D721Med (cell line): ENCODE data around the gene SIMC1.

Source experiments
- DNase-seq: peaks from one replicate; pipeline ENCODE4 v3.0.0; 2011; ENCODE audit warnings: low spot score; ENCODE audit not compliant: insufficient read length
- FAIRE-seq: peaks from 2 replicates; lab custom pipeline; 2011; peaks lifted over from hg19 to GRCh38; lab: Jason Lieb, UNC
- TF ChIP-seq, protein P1 (sequence below): IDR thresholded peaks from 2 replicates; pipeline ENCODE4 v1.5.1; 2012; ENCODE audit warnings: mild to moderate bottlenecking, control low read depth; ENCODE audit not compliant: insufficient read depth; ENCODE audit errors: missing control alignments

Gene SIMC1

DNA sequence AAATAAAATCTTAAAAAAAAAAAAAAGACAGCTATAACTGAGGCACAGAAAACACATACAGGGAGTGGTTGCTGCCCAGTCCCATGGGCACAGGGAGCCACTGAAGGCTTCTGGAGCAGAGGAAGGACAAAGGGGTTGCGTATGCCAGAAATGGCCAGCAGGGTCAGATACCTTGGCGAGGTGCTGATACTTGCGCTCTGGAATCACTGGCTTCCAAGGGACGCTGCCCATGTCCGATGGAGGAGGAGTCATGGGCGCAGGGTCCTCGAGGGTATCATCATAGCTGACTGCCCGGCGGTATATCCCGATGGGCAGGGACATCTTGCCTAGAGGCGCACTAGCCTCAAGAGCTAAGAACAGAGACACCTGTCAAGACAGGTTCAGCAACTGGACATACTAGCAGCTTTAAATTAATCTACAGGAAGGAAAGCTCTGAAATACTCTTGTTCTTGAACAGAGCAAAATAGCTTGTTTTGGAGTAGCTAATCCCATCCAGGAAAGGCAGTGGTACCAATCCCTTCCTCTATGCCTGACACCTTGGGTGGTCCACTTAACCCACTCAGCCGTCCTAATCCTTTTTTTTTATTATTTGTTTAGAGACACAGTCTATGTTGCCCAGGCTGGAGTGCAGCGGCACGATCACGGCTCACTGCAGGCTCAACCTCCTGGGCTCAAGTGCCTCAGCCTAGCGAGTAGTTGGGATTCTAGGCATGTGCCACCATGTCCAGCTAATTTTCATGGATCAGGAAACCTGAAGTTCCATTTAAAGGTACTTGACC lies 117.4 kb downstream of the SIMC1 start:
- FAIRE-seq (no peak), DNase-seq (no peak)
- TF ChIP-seq, protein P1, sequence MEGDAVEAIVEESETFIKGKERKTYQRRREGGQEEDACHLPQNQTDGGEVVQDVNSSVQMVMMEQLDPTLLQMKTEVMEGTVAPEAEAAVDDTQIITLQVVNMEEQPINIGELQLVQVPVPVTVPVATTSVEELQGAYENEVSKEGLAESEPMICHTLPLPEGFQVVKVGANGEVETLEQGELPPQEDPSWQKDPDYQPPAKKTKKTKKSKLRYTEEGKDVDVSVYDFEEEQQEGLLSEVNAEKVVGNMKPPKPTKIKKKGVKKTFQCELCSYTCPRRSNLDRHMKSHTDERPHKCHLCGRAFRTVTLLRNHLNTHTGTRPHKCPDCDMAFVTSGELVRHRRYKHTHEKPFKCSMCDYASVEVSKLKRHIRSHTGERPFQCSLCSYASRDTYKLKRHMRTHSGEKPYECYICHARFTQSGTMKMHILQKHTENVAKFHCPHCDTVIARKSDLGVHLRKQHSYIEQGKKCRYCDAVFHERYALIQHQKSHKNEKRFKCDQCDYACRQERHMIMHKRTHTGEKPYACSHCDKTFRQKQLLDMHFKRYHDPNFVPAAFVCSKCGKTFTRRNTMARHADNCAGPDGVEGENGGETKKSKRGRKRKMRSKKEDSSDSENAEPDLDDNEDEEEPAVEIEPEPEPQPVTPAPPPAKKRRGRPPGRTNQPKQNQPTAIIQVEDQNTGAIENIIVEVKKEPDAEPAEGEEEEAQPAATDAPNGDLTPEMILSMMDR: no peak

DNA sequence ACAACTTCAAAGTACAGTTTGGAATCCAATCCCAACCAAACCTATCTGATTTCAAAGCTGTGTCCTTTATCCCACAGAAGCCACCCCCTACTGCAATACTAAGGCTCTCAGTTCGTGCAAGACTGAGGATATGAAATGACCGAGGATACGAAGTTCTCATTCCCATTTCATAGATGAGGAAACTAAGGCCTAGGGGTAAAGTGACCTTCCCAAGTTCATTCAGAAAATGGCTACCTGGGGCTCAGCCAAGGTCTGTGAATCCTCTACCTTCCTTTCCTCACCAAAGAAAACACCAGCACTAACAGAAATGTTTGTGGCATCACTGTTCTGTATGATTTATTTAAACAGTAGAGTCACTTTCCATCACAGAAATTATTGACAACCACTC lies 117.9 kb downstream of the SIMC1 start:
- no peak for DNase-seq

DNA sequence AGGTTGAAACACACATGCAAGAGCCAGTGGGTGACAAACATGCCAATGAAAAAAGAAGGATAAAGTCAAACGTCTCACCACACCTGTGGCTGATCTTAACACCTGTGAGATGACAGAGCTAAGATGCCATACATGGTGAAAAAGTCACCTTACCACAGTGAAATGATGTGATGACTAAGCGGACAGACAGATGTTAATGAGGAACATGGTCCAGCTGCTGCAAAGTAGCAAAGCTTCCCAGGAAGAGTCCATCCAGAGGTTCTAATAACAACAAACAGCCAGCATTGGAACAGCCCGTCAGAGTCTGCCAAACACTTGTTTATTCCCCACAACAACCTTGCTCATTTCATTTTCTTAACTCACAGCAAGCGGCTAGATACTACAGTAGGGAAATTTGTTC lies 121.4 kb downstream of the SIMC1 start:
- FAIRE-seq (no peak), DNase-seq (no peak)
- TF ChIP-seq, protein P1: no peak

More for the DNA sequence above, 117.9 kb downstream of the SIMC1 start:
- TF ChIP-seq, protein P1: no peak
- FAIRE-seq: no peak

DNA sequence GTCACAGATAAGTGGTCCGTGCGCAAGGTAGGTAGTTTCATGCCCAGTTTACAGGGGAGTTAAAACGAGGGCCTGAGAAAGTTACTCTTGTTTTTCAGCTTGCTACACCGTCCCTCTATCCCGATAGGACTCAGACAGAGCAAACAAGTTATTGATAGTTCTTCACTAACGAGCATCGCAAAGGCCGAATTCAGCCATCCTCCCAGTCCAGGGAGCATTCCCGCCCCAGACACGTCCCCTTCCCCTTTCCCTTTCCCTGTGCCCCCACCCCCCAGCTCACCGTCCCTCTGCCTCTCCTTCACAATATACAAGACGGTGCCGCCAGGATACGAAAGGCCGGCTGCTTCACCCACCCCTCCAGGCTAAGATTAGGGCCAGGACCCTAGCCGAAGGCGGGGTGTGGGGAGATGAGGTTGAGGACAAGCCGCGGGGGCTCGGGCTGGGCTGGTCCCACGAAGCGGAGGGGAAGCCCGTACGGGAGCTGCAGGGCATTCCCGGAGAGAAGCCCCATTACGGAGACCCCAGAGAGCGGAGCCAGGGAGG lies 122.7 kb downstream of the SIMC1 start:
- FAIRE-seq (no peak), DNase-seq (no peak)
- TF ChIP-seq, protein P1: no peak

DNA sequence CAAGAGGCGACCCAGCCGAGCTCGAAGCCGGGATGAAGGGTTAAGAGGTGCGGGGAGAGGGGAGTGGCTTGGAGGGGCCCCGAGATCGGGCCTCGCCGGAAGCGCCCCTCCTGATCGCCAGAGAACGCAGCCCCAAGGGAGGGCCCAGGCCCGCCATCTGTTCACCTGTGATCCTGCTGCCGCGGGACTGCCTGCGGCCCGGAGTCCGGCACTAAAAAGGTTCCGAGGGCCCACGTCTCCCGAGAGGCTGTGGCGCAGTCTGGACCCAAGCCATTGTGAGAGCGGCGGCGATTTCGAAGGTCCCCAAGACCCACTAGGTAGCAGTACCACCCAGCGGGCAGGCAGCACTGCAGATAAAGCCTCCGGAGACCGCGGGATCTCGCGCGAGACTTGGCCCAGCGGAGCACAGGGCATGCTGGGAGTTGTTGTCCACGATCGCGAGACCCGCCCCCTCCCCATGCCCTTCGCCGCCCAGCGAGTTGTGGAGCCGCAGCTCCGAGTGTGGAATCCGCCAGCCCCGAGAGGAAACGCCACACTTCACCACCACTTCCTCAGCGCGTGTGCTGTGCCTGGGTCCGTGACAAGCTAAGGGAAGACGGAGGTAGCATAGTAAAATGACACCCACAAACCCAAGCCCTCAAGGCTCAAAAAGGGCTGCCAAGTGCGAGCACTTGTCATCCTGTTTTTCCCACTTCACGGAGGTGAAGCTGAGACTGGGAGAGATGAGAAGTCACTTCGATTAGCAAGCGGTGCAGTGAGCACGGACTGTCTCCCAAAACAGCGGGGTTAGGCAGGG lies 123.4 kb downstream of the SIMC1 start, which contains the start of gene KIAA1191:
Gene KIAA1191, minus strand, starts transcription at position 328 of the 796 bp plus-strand sequence. CDS start 2,256 bp downstream, outside the sequence.
- FAIRE-seq (no peak), DNase-seq (peak; percentile 70)
- TF ChIP-seq, protein P1: peak; percentile 22

- DNase-seq (no peak), FAIRE-seq (no peak)
- TF ChIP-seq, protein P1: no peak
Measured at GRCh38 chr5:176362233-176362490, 123.9 kb downstream of the SIMC1 start.
